Placental pericyte (primary cell): ENCODE measurements around the gene DEDD. TPM values are rescaled to one million over a fixed set of nuclear protein-coding genes. Genes with fewer than 3 reads are reported as not detected.

Experiments
- small RNA-seq: library from RNA; depleted of rRNA; stranded (forward); fragments of <200 nt; gene quantifications from one replicate; pipeline ENCODE3, GENCODE V24; 2012; ENCODE audit warnings: low replicate concordance
- total RNA-seq: library from RNA; depleted of rRNA; stranded (reverse); fragments of >200 nt; gene quantifications from 2 replicates; pipeline ENCODE4 v1.2.3, GENCODE V29; 2012

DEDD gene, protein sequence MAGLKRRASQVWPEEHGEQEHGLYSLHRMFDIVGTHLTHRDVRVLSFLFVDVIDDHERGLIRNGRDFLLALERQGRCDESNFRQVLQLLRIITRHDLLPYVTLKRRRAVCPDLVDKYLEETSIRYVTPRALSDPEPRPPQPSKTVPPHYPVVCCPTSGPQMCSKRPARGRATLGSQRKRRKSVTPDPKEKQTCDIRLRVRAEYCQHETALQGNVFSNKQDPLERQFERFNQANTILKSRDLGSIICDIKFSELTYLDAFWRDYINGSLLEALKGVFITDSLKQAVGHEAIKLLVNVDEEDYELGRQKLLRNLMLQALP
- 31.5 and 35.9 TPM in 2 replicates for total RNA-seq

DNA sequence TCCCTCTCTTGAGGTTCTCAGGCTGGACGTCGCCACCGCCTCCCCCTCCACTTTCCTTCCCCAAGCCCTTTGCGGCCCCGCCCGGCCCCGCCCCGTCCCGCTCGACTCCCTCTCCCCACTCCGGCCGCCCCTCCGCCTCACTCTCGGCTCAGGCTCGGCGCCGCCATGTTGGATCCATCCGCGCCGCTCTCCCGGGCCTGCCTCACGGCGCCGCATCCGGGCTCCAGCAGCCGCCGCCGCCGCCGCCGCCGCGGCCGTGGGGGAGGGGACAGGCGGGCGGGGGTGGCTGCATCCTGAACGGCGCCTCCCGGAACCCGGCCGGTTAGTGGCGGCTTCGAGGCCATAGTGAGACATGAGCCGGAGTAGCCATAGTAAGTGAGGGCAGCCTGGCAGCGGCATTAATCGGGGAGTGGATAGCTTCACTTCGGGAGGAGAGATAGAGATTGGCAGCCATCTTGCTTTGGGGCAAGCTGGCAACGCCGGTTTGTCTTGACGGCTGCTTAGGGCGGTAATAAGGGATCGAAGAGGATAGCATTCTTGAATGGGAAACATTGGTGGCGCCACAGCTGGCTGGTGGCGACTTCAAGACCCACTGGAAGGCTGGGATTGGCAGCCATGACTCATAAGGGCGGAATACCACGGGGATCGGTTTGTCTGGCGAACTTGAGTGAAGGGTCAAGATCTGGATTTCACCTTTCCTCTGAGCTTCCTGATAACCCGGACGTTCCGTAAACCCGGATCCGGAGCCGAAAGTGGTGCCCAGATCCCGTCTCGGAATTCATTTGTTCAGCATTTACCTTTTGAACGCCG, at the start of gene DEDD:
Gene DEDD (minus strand): TSS at position 258 of the 810 bp plus-strand sequence. CDS start 8,205 bp downstream, outside the sequence.

DNA sequence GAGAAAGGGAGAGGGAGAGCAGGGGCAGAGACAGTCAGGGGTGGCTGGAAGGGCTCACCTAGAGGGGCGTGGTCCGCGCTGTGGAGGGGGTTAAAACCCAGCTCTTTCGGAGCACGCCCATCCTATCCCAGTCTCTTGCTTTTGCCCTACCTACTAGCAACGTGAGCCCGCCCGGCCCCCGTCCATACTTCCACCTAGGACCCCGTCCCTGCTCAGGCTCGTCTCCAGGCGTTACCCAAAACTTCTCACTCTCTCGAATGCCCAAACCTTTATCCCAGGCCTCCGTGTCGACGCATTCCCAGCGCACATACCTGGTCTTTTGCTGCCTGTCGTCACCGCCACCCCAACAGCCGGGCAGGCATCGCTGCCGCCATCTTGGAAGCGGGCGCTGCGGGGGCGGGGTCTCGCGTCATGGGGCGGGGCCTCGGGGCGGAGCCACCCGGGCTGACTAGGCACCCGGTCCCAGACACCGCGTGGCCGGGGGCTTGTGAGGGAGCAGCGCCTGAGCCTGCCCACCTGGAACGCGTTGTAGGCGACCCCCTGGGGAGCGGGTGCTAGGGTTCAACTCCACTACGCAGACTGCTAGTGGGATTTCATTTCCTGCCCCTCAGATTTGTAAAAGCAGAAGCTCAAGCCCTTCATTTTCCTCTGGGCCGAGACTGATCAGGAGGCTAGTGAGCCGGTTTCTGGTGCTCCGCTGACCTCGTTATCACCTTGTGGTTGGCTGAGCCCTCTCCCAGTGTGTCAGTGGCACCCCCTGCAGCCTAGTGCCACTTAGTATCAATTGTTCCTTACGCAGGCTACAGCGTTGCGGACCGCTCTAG, 44.9 kb upstream of the DEDD start, which contains the start of gene B4GALT3:
Gene B4GALT3 (minus strand): TSS at position 396 of the 824 bp plus-strand sequence. CDS start 1,447 bp downstream, outside the sequence.

DNA sequence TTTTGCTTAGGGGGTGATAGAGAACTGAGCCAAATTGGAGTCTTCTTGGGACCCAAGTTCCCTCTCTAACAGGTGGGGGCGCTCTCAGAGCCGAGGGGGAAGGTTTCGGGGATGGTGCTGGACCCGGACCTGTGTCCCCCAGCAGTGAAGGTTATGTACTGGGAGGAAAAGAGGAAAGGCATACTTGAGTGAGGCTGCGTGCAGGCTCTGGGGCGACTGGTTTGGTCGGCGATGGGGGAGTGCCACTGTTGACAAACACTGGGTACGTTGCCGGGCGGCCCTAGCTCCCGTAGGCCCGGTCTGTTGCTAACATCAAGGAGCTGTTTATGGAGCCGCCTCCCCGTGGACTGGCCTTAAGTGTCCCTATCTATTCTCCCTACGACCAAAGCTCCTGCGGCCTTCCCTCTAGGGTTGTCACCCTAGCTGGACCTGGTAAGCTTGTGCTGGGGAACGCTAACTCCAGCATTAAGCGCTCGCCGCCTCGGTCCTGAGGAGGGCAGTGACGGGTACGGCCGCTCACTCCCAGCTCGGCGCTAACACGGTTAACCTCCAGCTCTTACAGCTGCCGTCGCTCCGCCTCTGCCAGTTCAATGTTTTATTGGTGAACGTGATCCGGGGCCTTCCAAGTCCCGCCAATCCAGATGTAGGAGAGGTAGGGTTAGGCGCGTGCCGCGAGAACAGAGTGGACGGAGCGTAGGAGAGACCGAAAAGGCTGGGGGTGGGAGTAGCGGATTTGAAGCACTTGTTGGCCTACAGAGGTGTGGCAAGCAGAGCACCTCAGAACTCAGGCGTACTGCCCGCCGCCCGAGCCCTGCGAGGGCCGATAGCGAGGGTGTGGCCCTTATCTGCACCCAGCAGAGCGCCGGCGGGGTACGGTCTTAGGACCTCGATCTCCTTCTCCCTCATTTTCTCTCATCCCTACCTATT, 33.5 kb upstream of the DEDD start, which contains the start of gene PPOX:
Gene PPOX (plus strand): TSS at position 685 of the 927 bp plus-strand sequence. CDS start 422 bp downstream, outside the sequence.

DNA sequence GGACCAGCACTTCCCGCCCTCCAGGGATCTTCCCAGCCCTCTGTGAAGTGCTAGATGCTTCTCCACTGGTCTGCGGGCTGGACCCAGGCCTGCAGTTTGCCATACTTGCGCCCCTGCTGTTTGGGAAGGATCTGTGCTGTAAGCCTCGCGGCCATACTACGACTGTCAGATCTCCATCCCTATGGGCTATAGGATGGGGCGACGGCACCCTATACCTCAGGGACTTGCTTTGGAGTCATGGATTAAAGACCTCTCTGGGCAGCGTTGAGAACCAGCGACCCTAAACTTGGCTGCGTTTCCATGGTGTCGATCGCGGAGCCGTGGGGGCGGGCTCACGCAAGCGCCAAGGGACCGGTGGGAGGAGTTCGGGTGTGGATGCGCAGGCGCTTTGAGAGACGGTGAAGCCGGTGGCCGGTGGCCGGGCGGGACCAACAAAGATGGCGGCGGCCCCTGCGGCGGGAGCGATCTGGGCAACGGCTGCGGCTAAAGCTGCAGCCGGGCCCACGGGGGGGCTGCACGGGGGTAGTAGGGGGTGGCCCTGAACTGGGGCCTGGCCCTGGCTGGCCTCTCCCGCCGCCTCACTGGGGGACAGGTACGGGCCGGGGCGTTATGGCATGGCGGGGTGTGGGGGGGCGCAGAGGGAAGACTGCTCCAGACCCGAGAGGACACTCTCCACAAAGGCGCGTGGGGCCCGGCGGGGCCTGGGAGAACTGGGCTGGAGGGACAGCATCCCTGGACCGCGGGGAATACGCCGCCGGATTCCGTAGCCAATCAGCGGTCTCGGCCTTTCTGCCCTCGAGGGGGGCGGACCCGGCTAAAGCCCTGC, 26.8 kb upstream of the DEDD start, which contains the start of gene USP21:
Gene USP21 (plus strand): TSS at position 414 of the 826 bp plus-strand sequence. CDS start 1,141 bp downstream, outside the sequence.

DNA sequence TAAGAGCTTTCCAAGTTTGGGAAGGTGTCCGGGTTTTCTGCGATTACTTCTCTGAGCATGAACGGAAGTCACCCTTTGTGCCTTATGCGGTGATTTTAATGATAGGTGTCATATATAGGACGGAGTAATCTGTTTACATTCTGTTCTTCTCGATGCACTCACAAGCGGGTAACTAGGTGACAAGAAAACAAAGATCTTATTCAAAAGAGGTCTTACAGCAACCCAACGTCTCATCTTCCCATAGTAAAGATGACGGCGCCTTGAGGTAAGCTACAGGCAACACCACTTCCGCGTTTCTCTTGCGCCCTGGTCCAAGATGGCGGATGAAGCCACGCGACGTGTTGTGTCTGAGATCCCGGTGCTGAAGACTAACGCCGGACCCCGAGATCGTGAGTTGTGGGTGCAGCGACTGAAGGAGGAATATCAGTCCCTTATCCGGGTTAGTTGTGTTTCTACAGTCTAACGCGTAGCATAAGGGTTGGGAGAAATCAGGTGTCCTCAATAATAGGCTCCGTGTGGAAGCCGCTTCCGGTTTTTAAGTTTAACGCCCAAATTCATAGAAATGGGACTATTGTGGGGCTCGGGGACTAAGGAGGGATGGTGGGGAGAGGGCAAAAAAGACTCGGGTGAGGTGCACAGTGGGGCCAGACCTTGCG, 21.3 kb upstream of the DEDD start, which contains the start of gene UFC1:
Gene UFC1 (plus strand): TSS at position 297 of the 656 bp plus-strand sequence. CDS start 20 bp downstream, at position 317.

DNA sequence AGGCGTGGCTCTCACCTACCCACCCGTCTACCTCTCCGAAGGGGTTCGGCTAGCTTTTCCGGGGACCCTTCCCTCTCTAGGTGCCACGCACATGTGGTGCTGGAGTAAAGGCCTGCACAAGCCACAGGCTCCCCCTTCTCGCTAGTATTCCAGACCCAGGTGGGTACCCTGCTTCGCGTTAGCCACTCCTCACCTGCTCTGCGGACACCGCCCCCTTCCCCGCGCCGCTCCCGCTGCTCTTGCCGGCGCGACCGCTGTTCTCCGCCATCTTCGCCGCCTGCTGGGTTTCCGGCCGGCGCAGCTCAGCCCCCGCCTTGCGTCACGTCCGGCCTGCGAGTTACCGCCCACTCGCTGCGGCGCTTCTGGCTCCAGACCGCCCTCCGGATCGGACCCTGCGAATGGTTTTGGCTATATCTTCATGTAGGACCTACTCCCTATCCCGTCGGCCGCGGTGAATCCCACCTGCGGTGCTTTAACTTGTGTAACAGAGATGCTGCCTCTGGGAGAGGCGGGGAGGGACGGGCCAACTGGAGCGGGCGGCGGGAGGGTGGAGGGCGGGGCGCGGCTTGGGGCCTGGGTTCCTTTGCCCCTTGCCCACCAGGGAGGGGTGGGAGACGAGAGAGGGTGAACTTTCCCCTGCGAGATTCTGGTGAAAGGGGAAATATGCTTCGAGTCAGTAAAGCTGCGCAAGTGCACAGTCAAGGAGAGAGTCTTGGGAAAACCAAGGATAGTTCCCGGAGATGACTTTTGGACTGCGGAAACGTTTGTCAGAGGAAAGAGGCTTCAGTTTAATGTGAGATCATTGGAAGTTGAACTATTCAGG, 14.5 kb downstream of the DEDD start, which contains the start of the genes NIT1 and PFDN2:
Gene NIT1 (plus strand): TSS at position 347 of the 823 bp plus-strand sequence. CDS start 72 bp downstream, at position 419.
Gene PFDN2 (minus strand): TSS at position 279 of the 823 bp plus-strand sequence. CDS start 11 bp downstream, at position 268.

DNA sequence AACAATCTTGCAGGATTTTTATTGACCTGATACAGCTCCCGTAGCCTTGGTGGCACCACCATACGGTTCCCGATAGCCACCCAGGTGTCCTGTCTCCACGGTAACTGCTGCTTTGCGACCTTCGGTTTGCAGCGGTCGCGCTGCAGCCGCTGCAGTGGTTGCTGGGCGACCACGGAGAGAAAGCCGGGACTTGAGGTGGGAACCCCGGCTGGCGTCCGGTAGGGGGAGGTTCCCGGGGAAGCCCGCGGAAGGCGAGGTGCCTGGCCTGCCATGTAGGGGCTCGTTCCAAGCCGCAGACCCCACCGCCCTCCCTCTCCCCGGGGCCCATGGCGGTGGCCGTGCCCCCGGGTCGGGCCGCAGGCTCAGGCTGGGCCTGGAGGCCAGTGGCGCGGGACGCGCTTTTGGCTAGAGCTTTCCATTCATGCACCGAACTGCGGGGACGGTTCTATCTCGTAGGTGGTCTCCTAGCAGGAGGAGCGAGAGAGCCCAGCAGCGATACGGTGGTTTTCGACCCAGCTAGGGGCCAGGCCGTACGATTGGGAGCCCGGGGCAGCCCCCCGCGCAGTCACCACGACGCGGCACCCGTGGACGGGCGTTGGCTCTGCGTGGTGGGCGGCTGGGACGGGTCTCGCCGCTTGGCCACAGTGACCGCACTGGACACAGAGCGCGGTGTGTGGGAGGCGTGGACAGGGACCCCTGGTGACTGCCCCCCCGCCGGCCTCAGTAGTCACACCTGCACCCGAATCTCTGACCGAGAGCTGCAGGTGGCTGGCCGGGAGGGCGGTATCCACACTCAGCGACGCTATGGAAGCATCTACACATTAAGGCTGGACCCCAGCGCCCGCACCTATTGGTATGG, 34.0 kb downstream of the DEDD start, which contains the start of gene KLHDC9:
Gene KLHDC9 (plus strand): TSS at position 152 of the 859 bp plus-strand sequence. CDS start 175 bp downstream, at position 327.

GRCh38 chr1:161089251-161089924, 43.1 kb downstream of the DEDD start, which contains the start of gene NECTIN4:
Gene NECTIN4, minus strand, starts transcription at chr1:161089558. Its CDS starts 262 bp downstream, at chr1:161089296.

Small RNAs within 50 kb of the gene (small RNA-seq; reads per million reads assigned to genes)
- gene RF01225, result not detected

Other genes with a start within 250 kb of the DEDD start
- gene ITLN1, start 247.5 kb downstream of the DEDD start, total RNA-seq, result not detected in 2 replicates
- not detected in 2 replicates for gene ITLN2, start 177.9 kb downstream of the DEDD start, total RNA-seq
- gene F11R, start 111.5 kb downstream of the DEDD start, total RNA-seq, result 3.7 and 12.7 TPM in 2 replicates
- gene TSTD1, start 93.7 kb downstream of the DEDD start, total RNA-seq, result 5.7 and 6.7 TPM in 2 replicates
- gene USF1, start 86.7 kb downstream of the DEDD start, total RNA-seq, result 51.0 and 92.8 TPM in 2 replicates
- under 0.01 TPM in 1 of 2 replicates, not detected in the other for gene ARHGAP30, start 62.8 kb downstream of the DEDD start, total RNA-seq
- 1.1 and 2.6 TPM in 2 replicates for gene NECTIN4, start 43.1 kb downstream of the DEDD start, total RNA-seq
- 0.66 and 1.1 TPM in 2 replicates for gene KLHDC9, start 34.3 kb downstream of the DEDD start, total RNA-seq
- gene PFDN2, start 14.6 kb downstream of the DEDD start, total RNA-seq, result 29.8 and 78.3 TPM in 2 replicates
- gene NIT1, start 14.6 kb downstream of the DEDD start, total RNA-seq, result 23.2 and 34.6 TPM in 2 replicates
- 66.7 and 120 TPM in 2 replicates for gene UFC1, start 21.3 kb upstream of the DEDD start, total RNA-seq
- 10.7 and 12.0 TPM in 2 replicates for gene USP21, start 26.8 kb upstream of the DEDD start, total RNA-seq
- gene PPOX, start 33.8 kb upstream of the DEDD start, total RNA-seq, result 10.1 and 16.5 TPM in 2 replicates
- 33.9 and 34.1 TPM in 2 replicates for gene B4GALT3, start 44.8 kb upstream of the DEDD start, total RNA-seq
- gene ADAMTS4, start 66.4 kb upstream of the DEDD start, total RNA-seq, result 4.2 and 27.5 TPM in 2 replicates
- gene NDUFS2, start 69.7 kb upstream of the DEDD start, total RNA-seq, result 101 and 115 TPM in 2 replicates
- not detected in 2 replicates for gene FCER1G, start 82.6 kb upstream of the DEDD start, total RNA-seq
- not detected in 2 replicates for gene APOA2, start 91.0 kb upstream of the DEDD start, total RNA-seq
- 6.6 and 15.3 TPM in 2 replicates for gene TOMM40L, start 93.4 kb upstream of the DEDD start, total RNA-seq
- gene NR1I3, start 105.5 kb upstream of the DEDD start, total RNA-seq, result not detected in 2 replicates
- not detected in 2 replicates for gene PCP4L1, start 126.1 kb upstream of the DEDD start, total RNA-seq
- gene MPZ, start 177.3 kb upstream of the DEDD start, total RNA-seq, result 0.44 and 1.1 TPM in 2 replicates
- 33.6 and 49.0 TPM in 2 replicates for gene SDHC, start 181.7 kb upstream of the DEDD start, total RNA-seq
- not detected in 2 replicates for gene CFAP126, start 235.2 kb upstream of the DEDD start, total RNA-seq